ENCODE measurements around the gene ACVRL1.

GRCh38 chr12:51886021-51886710, 21.1 kb upstream of the ACVRL1 start:
- TF ChIP-seq EP300 (IDR thresholded peaks at IDR 0.05; ENCODE audit: low read depth): peak; percentile 21
- no peak for TF ChIP-seq CTCF (IDR thresholded peaks at IDR 0.05)
- peak; percentile 40 to 71 (median 69) for TF ChIP-seq POLR2AphosphoS5 (IDR thresholded peaks at IDR 0.05)

Measured in transverse colon (tissue), 4 donors.